Lung (tissue), 12 donors: ENCODE results near the gene CBX7. TPM values are rescaled to one million over a fixed set of nuclear protein-coding genes. Genes with fewer than 3 reads are reported as not detected.

Experiments
- ATAC-seq: fragments of 200-7000 bp; cut with Tn5 transposase; one replicate; pipeline ENCODE4 v1.9.1; 2020; ENCODE audit warnings: moderate number of reproducible peaks; ENCODE audit not compliant: insufficient read depth, low FRiP score
- DNase-seq, 3 donors: peaks; one replicate each; pipeline ENCODE4 v3.0.0-alpha.2; 2013 to 2017
- H3K27ac ChIP-seq, 2 donors: one replicate each; pipeline ENCODE4 v1.5.1; 2013; ENCODE audit warnings: mild to moderate bottlenecking in 2 of 2, moderate library complexity in 2 of 2, control low read depth in 1 of 2, inconsistent platforms in 1 of 2, low read depth in 1 of 2, low read length in 1 of 2
- H3K27me3 ChIP-seq, 3 donors: one replicate each; pipeline ENCODE4 v1.5.1; 2013; ENCODE audit warnings: low read length in 2 of 3; ENCODE audit not compliant: control insufficient read depth in 3 of 3, insufficient read depth in 3 of 3
- H3K36me3 ChIP-seq, 4 donors: one replicate each; pipeline ENCODE4 v1.5.1; 2013; ENCODE audit warnings: low read length in 4 of 4, mild to moderate bottlenecking in 1 of 4, moderate library complexity in 1 of 4; ENCODE audit not compliant: control insufficient read depth in 4 of 4, insufficient read depth in 4 of 4
- H3K4me1 ChIP-seq, 5 donors: one replicate each; pipeline ENCODE4 v1.5.1; 2013; ENCODE audit warnings: low read length in 5 of 5, mild to moderate bottlenecking in 2 of 5, moderate library complexity in 1 of 5; ENCODE audit not compliant: control insufficient read depth in 5 of 5, insufficient read depth in 5 of 5
- H3K4me3 ChIP-seq: one replicate; pipeline ENCODE4 v1.5.1; 2013; ENCODE audit warnings: mild to moderate bottlenecking, control low read depth, moderate library complexity
- H3K9ac ChIP-seq, 2 donors: one replicate each; pipeline ENCODE4 v1.5.1; 2013; ENCODE audit warnings: low read length in 2 of 2, control low read depth in 1 of 2; ENCODE audit not compliant: insufficient read depth in 1 of 2
- H3K9me3 ChIP-seq, 4 donors: one replicate each; pipeline ENCODE4 v1.5.1; 2013; ENCODE audit warnings: low read length in 3 of 4, mild to moderate bottlenecking in 1 of 4, moderate library complexity in 1 of 4; ENCODE audit not compliant: control insufficient read depth in 4 of 4, insufficient read depth in 3 of 4
- WGBS, 2 donors: extraction: QIAGEN DNeasy Blood & Tissue Kit; methylation state at CpG; one replicate each; pipeline ENCODE4 v1.1.7; 2013; 5-methylcytosine and 5-hydroxymethylcytosine counted together
- polyA plus RNA-seq, 2 donors: library from polyadenylated mRNA; stranded (reverse); fragments of 200-250 nt; gene quantifications; one replicate each; pipeline ENCODE4 v1.2.1, GENCODE V29; 2013
- total RNA-seq, 2 donors: library from RNA; depleted of rRNA in 1 of 2; stranded (reverse); fragments of >200 nt in 1 of 2; gene quantifications; one replicate each; pipeline ENCODE4 v1.2.1, GENCODE V29; 2014 to 2021
- TF ChIP-seq, protein P1 (sequence below): IDR thresholded peaks from 2 replicates; pipeline ENCODE4 v1.5.1; 2012; ENCODE audit warnings: mild to moderate bottlenecking; ENCODE audit errors: control extremely low read depth, extremely low read depth
- donor health status: control.
- donor health status: control.
- donor health status: Bipolar disorder and iron deficiency.
- donor health status: healthy.
- donor health status: DM: yes; HTN: yes; CAD: no.

CBX7 gene
- total and polyA plus RNA-seq, 4 donors = 18.1 to 27.8 (median 20.9) TPM

DNA sequence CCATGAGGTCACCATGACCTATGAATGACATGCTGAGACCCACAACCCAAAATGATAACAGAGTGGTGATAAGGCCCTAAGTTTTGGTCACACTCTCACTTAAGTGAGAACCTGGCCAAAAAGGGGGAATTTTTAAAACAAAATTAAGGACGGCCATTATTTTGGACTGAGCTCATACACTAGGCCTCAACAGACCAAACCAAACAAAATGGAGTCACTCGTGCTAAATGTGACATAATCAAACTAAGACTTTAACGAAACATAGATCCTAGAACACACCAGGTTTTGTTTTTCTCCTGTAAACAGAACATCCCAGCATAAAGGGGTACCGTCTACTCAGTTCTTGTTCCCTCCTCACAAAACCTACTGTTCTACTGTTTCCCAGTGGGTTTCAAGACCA, 44.0 kb downstream of the CBX7 start:
- Histone ChIP-seq H3K27ac (no peak overlapping the region), H3K4me3 (no peak overlapping the region), H3K36me3 (no peaks in the 10 kb centered on the region), H3K27me3 (peaks cover 0 to 3% (median 2%) of the 10 kb centered on the region in 3 donors), H3K9ac (no peak overlapping the region), H3K9me3 (no peaks in the 10 kb centered on the region), H3K4me1 (no peaks in the 10 kb centered on the region)
- 92 to 93% methylated on average over 4 of the region's 4 CpGs for WGBS, 2 donors
- no peak for DNase-seq
- TF ChIP-seq, protein P1, sequence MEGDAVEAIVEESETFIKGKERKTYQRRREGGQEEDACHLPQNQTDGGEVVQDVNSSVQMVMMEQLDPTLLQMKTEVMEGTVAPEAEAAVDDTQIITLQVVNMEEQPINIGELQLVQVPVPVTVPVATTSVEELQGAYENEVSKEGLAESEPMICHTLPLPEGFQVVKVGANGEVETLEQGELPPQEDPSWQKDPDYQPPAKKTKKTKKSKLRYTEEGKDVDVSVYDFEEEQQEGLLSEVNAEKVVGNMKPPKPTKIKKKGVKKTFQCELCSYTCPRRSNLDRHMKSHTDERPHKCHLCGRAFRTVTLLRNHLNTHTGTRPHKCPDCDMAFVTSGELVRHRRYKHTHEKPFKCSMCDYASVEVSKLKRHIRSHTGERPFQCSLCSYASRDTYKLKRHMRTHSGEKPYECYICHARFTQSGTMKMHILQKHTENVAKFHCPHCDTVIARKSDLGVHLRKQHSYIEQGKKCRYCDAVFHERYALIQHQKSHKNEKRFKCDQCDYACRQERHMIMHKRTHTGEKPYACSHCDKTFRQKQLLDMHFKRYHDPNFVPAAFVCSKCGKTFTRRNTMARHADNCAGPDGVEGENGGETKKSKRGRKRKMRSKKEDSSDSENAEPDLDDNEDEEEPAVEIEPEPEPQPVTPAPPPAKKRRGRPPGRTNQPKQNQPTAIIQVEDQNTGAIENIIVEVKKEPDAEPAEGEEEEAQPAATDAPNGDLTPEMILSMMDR = no peak
- no peak for ATAC-seq

DNA sequence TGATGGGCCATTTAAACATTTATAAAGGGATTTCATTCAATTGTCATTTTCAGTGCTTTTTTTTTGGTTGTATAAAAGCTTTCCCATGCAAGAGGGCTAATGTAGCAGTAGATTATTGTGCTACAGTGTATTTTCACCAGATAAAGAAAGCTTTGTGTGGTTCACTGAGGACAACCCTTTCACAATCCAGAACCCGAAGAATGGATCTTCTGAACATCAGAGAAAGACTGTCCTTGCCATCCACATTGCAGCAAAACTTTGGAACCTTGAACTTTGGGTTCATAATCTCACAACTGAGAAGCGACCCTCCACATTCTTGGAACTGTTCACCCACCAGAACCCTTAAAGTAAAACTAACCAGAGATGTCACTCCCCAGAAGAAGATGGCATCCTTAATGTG, 46.2 kb downstream of the CBX7 start:
- H3K4me1 ChIP-seq = no peaks in the 10 kb centered on the region

DNA sequence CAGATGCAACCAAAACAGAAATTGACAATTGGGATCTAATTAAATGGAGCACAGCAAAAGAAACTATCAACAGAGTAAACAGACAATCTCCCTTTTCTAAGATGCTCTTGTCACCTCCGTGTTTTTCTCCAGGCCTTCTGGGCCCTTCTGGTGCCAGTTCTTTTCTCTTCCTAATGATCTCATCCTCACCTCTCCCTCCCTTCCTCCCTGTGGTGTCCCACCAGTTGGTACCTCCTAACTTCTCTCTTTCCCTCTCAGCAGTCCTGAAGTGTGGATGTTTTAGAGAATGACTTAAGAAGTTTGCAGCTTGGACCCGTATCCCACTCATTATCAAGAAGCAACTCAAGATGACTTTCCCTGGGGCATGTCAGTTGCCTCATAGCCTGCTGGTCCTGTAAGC, 49.0 kb downstream of the CBX7 start:
- no peak overlapping the region for H3K9ac ChIP-seq
- no peaks in the 10 kb centered on the region for H3K9me3 ChIP-seq
- DNase-seq (no peak), ATAC-seq (no peak)
- H3K27ac ChIP-seq = no peak overlapping the region
- H3K36me3 ChIP-seq = no peaks in the 10 kb centered on the region
- TF ChIP-seq, protein P1 = no peak
- H3K4me1 ChIP-seq = no peaks in the 10 kb centered on the region
- H3K27me3 ChIP-seq = no peaks in the 10 kb centered on the region
- 74 to 89% methylated on average over 2 of the region's 2 CpGs for WGBS, 2 donors
- H3K4me3 ChIP-seq = no peak overlapping the region

More for the DNA sequence above, 46.2 kb downstream of the CBX7 start:
- WGBS, 2 donors = 84 to 87% methylated on average over 2 of the region's 2 CpGs
- H3K9ac ChIP-seq = no peak overlapping the region
- TF ChIP-seq, protein P1 = no peak
- no peaks in the 10 kb centered on the region for H3K36me3 ChIP-seq
- H3K27me3 ChIP-seq = peaks cover 0 to 2% (median 0%) of the 10 kb centered on the region in 3 donors
- DNase-seq = no peak
- H3K27ac ChIP-seq = no peak overlapping the region
- no peak overlapping the region for H3K4me3 ChIP-seq
- no peaks in the 10 kb centered on the region for H3K9me3 ChIP-seq
- no peak for ATAC-seq

DNA sequence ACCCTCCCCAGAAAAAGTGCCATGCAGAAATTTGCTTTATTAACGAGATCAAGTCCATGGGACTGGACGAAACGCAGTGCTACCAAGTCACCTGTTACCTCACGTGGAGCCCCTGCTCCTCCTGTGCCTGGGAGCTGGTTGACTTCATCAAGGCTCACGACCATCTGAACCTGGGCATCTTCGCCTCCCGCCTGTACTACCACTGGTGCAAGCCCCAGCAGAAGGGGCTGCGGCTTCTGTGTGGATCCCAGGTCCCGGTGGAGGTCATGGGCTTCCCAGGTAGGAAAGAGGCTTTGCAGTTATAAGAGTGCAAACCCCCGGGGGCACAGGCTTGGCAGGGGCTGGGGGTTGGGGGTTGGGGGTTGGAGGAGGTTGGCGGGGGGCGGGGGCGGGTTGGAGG, 51.3 kb downstream of the CBX7 start:
- Histone ChIP-seq H3K9ac (no peak overlapping the region), H3K27me3 (no peaks in the 10 kb centered on the region), H3K27ac (no peak overlapping the region), H3K36me3 (no peaks in the 10 kb centered on the region), H3K9me3 (no peaks in the 10 kb centered on the region), H3K4me3 (no peak overlapping the region), H3K4me1 (peaks cover 0 to 3% (median 0%) of the 10 kb centered on the region in 5 donors)
- TF ChIP-seq, protein P1 = no peak
- ATAC-seq (no peak), DNase-seq (no peak)
- 75 to 84% methylated on average over 10 to 12 of the region's 13 CpGs for WGBS, 2 donors
